Smooth muscle cell (in vitro differentiated cells): Measurements from ENCODE around the gene MAD1L1. TPM values are rescaled to one million over a fixed set of nuclear protein-coding genes. Genes with fewer than 3 reads are reported as not detected.

ENCODE experiments used
- DNase-seq: peaks from one replicate; lab custom pipeline; 2025; ENCODE audit not compliant: unreplicated experiment; lab: John Stamatoyannopoulos, UW
- H2AFZ ChIP-seq: fragments of 200-600 bp; sonication (generic); 2 replicates; pipeline ENCODE4 v1.6.0; 2016; ENCODE audit warnings: antibody characterized with exemption, low read depth, mild to moderate bottlenecking
- H3F3A ChIP-seq: fragments of 200-600 bp; sonication (generic); 2 replicates; pipeline ENCODE4 v1.6.0; 2017; ENCODE audit warnings: antibody characterized with exemption, low read depth
- H3K27ac ChIP-seq: fragments of 200-600 bp; sonication (generic); 2 replicates; pipeline ENCODE4 v1.5.1; 2016; ENCODE audit warnings: low read depth, mild to moderate bottlenecking
- H3K27me3 ChIP-seq: fragments of 200-600 bp; sonication (generic); 2 replicates; pipeline ENCODE4 v1.6.1; 2016; ENCODE audit warnings: low read depth, mild to moderate bottlenecking
- H3K36me3 ChIP-seq: fragments of 200-600 bp; sonication (generic); 2 replicates; pipeline ENCODE4 v1.5.1; 2016; ENCODE audit warnings: low read depth
- H3K4me1 ChIP-seq: fragments of 200-600 bp; sonication (generic); 2 replicates; pipeline ENCODE4 v1.5.1; 2016; ENCODE audit warnings: low read depth
- H3K4me2 ChIP-seq: fragments of 200-600 bp; sonication (generic); 2 replicates; pipeline ENCODE4 v1.6.0; 2016; ENCODE audit warnings: mild to moderate bottlenecking
- H3K4me3 ChIP-seq: fragments of 200-600 bp; sonication (generic); 2 replicates; pipeline ENCODE4 v1.5.1; 2016; ENCODE audit warnings: mild to moderate bottlenecking
- H3K79me2 ChIP-seq: fragments of 200-600 bp; sonication (generic); 2 replicates; pipeline ENCODE4 v1.6.0; 2016; ENCODE audit warnings: low read depth, mild to moderate bottlenecking
- H3K9ac ChIP-seq: fragments of 200-600 bp; sonication (generic); 2 replicates; pipeline ENCODE4 v1.6.0; 2016; ENCODE audit warnings: low read depth
- H3K9me3 ChIP-seq: fragments of 200-600 bp; sonication (generic); replicated peaks from 2 replicates; pipeline ENCODE4 v1.5.1; 2016; ENCODE audit warnings: low read depth
- H4K20me1 ChIP-seq: fragments of 200-600 bp; sonication (generic); 2 replicates; pipeline ENCODE4 v1.6.0; 2016; ENCODE audit warnings: low read depth
- WGBS: methylation state at CpG from one replicate; pipeline ENCODE4 v1.1.7; 2016; ENCODE audit warnings: low lambda C conversion rate; 5-methylcytosine and 5-hydroxymethylcytosine counted together
- polyA plus RNA-seq: library from polyadenylated mRNA; unstranded; fragments of >200 nt; fragmentation: Nextera tagmentation; extraction: Ambion mirVana; gene quantifications from 2 replicates; pipeline ENCODE4 v1.2.1, GENCODE V29; 2016
- total RNA-seq: library from RNA; depleted of rRNA; stranded (reverse); fragments of >200 nt; gene quantifications from 2 replicates; pipeline ENCODE4 v1.2.3, GENCODE V29; 2014
- TF ChIP-seq, protein P1 (sequence below): fragments of 200-600 bp; sonication (generic); IDR thresholded peaks from 2 replicates; pipeline ENCODE4 v1.5.1; 2017; ENCODE audit warnings: borderline replicate concordance, mild to moderate bottlenecking, antibody characterized with exemption; ENCODE audit not compliant: insufficient read depth, poor library complexity, severe bottlenecking

MAD1L1 gene
- total and polyA plus RNA-seq, 2 experiments from 2014 or later = 33.4 to 60.7 TPM

DNA sequence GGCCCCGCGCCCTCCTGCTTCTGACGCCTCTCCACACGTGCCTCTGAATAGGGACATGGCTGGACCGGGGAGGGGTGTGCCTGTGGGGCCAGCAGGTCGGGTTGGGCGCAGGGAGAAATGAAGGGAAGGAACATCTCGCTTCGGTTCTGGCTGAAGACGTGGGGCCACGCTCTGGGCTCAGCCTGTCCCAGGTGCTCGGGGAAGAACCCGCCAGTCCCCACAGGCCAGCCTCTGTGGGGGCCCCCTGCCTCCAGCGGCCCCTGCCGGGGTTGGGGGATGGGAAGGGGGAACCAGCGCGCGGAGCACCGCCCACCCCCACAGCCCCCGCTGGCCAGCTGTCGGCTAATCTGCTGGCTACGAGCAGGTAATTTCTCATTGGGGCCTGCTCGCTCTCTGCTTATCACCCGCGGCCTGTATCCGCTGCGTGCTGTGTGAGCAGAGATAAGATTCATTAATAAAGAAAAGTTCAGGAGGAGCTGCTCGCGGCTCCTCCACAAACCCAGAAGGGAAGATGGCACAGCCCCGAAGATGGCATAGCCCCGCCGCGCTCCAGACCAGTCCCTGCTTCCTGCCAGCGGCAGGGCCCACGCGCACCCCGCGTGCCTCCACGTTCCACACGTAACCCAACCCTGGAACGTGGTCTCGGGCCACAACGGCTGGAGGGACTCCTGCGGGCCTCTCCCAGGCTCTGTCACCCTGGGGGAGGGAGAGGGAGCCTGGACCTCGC is 376.4 kb downstream of the MAD1L1 start:
- Histone ChIP-seq H3K9ac (no peak overlapping the region), H3F3A (no peaks in the 10 kb centered on the region), H4K20me1 (no peaks in the 10 kb centered on the region), H3K27ac (no peak overlapping the region), H3K9me3 (no peaks in the 10 kb centered on the region), H3K4me3 (no peak overlapping the region), H3K79me2 (no peaks in the 10 kb centered on the region), H3K4me2 (no peak overlapping the region), H3K36me3 (no peaks in the 10 kb centered on the region), H3K4me1 (no peaks in the 10 kb centered on the region), H2AFZ (no peak overlapping the region), H3K27me3 (no peaks in the 10 kb centered on the region)
- 87% methylated on average over 42 of the region's 45 CpGs for WGBS
- TF ChIP-seq, protein P1, sequence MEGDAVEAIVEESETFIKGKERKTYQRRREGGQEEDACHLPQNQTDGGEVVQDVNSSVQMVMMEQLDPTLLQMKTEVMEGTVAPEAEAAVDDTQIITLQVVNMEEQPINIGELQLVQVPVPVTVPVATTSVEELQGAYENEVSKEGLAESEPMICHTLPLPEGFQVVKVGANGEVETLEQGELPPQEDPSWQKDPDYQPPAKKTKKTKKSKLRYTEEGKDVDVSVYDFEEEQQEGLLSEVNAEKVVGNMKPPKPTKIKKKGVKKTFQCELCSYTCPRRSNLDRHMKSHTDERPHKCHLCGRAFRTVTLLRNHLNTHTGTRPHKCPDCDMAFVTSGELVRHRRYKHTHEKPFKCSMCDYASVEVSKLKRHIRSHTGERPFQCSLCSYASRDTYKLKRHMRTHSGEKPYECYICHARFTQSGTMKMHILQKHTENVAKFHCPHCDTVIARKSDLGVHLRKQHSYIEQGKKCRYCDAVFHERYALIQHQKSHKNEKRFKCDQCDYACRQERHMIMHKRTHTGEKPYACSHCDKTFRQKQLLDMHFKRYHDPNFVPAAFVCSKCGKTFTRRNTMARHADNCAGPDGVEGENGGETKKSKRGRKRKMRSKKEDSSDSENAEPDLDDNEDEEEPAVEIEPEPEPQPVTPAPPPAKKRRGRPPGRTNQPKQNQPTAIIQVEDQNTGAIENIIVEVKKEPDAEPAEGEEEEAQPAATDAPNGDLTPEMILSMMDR = no peak
- no peak for DNase-seq

DNA sequence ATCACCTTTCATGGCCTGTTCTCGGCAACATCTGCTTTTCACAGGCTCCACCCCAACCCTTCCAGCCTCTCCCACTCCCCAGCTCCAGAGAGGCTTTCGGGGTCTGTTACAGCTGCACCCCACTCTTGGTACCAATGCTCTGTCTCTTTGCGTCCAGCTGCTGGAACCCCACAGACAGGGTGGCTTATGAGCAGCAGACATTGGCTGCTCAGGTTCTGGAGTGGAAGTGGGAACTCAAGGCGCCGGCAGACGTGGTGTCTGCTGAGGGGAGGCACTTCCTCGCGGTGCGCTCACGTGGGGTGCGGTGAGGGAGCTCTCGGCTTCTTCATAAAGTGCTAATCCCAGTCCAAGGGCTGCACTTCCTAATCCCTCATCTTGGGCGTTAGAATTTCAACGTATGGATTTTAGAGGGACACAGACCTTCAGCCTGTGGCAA is 377.0 kb downstream of the MAD1L1 start:
- WGBS = 89% methylated on average over 14 of the region's 14 CpGs
- TF ChIP-seq, protein P1 = no peak

DNA sequence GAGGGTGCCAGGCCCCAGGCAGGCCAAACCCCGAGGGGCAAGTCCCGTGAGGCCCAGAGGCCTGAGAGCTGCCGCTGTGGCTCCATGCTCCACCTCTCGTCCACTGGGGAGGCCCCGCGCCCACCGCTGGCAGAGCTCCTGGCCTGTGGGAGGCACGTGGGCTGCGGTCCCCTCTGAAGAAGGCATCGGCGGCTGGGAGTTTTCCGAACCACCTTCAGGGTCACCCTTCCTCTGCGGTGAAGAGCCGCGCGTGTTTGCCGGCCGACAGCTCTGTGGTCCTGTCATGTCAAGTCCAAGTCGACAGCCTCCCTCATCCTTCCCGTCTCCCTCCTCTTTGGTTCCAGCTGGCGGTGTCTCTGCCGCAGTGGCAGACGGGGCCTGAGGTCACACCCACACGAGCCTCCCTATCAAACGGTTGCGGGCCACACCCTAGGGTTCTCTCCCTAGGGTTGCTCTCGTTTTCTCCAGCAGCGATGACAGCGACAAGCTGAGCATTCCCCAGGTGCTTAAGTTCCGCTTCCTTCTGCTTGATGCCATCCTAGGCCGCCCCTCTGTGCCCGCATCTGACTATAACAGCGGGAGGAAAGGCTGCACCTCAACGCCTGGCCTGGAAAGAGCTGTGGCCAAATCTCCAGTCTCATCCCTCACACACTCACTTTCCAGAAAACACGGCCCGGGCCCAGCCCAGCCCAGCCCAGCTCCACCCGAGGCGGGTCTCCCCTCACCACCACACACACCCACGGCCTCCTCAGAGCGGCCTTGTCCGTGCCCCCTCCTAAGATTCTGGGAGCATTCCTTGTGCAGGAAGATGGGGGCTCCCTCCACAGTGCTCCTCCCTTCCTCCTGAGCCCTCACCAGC is 377.6 kb downstream of the MAD1L1 start:
- no peak overlapping the region for H3K9ac ChIP-seq
- WGBS = 95% methylated on average over 37 of the region's 41 CpGs
- H3K4me1 ChIP-seq = no peaks in the 10 kb centered on the region
- no peaks in the 10 kb centered on the region for H4K20me1 ChIP-seq
- no peaks in the 10 kb centered on the region for H3F3A ChIP-seq
- no peak for DNase-seq
- TF ChIP-seq, protein P1 = no peak
- H3K4me3 ChIP-seq = no peak overlapping the region
- no peaks in the 10 kb centered on the region for H3K79me2 ChIP-seq
- H3K36me3 ChIP-seq = no peaks in the 10 kb centered on the region
- no peaks in the 10 kb centered on the region for H3K27me3 ChIP-seq
- H3K4me2 ChIP-seq = no peak overlapping the region
- no peak overlapping the region for H2AFZ ChIP-seq
- H3K27ac ChIP-seq = no peak overlapping the region
- H3K9me3 ChIP-seq = no peaks in the 10 kb centered on the region

More for the DNA sequence above, 377.0 kb downstream of the MAD1L1 start:
- no peaks in the 10 kb centered on the region for H3K36me3 ChIP-seq
- H3K27me3 ChIP-seq = no peaks in the 10 kb centered on the region
- H3F3A ChIP-seq = no peaks in the 10 kb centered on the region
- H3K79me2 ChIP-seq = no peaks in the 10 kb centered on the region
- DNase-seq = no peak
- H4K20me1 ChIP-seq = no peaks in the 10 kb centered on the region
- no peaks in the 10 kb centered on the region for H3K4me1 ChIP-seq
- H3K4me3 ChIP-seq = no peak overlapping the region
- no peak overlapping the region for H3K9ac ChIP-seq
- H3K27ac ChIP-seq = no peak overlapping the region
- no peaks in the 10 kb centered on the region for H3K9me3 ChIP-seq
- no peak overlapping the region for H3K4me2 ChIP-seq
- no peak overlapping the region for H2AFZ ChIP-seq
